HG02763 (cell line): ENCODE results near the gene OPCML.

Experiments used
- ATAC-seq: cut with Tn5 transposase; IDR thresholded peaks from one replicate; pipeline ENCODE4 v1.9.1; 2021; ENCODE audit warnings: mild to moderate bottlenecking, moderate library complexity; ENCODE audit not compliant: unreplicated experiment

The OPCML gene

DNA sequence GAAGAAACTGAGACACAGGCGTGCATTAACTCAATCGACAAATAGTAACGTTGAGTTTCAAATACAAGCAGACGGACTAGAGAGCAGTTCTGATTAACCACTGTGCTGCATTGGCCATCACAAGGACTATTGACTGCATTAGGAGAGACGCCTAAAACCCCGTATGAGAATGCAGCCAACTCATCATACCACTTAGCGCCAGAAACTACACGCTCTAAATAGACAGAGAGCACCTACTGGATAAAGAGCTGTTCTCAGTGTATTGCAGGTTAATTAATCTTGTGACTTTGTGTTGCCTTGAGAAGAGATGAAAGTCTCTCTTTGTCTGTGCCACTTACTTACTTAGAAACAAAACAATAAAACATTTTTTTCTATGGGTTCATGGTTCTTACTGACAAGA is 484.0 kb downstream of the OPCML start:
- no peak for ATAC-seq

DNA sequence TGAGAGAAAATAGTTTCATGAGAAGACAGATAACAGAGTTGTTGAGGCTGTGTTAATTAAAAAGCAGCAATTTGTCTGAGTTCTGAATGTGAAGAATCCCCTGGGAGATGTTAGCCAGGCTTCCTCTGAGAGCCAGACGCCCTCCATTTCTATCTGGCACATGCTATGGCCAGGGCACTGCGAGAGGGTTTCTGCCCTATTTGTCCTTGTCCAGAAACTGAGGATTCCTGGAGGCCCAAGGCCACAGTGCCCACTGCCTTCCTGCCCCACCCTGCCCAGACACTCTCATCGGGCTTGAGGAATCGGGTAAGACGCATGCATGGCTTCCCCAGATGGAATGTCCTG is 484.6 kb downstream of the OPCML start:
- no peak for ATAC-seq

DNA sequence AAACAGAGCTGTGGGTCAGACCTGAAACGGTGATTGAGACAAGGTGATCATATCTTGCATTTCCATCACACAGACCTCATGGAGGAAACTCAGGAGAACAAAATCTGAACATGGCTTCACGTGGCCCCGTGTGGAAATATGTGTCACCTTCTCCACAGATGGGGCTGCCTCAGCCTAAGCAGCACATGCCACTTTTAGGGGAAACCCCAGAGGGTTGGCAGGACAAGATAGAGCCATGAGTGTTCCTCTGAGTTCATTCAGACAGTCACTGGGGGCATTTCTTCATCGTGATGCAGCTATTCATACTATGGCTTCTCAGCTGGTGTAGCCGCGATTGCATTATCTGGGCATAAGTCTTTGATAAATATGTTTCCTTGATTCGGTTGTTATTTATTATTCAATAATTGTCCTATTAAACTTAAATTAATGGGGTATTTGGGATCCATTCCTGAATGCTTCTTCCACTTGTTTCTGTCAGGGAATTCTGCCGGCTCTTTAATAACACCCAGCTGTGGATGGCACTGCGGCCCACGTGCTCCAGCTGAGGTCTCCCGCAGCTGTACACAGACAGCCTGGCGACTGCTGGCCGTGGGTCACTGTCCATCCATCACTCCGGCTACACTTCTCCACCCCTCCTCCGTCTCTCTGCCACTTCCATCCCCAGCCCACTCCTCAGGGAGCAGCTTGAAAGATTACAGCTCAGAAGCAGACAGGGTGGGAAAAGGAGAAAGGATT is 485.1 kb downstream of the OPCML start:
- ATAC-seq: no peak

DNA sequence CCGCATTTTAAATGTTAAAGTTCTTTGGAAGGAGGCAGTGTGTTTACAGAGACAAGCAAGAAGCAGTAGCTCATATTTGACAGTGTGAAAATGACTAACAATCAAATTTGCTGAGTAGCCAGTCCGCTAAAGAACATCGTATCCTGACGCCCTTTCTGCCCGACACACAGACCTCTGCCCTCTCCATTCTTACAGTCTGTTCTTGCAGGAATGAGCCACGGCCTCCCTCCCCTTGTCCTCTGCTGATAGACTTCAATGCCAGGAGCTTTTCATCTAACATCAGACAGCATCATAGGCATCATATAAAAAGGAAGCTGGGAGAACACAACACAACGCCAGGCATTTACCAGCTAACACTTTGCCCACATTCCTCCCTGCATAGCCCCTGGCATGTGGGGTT is 486.0 kb downstream of the OPCML start:
- ATAC-seq: no peak

DNA sequence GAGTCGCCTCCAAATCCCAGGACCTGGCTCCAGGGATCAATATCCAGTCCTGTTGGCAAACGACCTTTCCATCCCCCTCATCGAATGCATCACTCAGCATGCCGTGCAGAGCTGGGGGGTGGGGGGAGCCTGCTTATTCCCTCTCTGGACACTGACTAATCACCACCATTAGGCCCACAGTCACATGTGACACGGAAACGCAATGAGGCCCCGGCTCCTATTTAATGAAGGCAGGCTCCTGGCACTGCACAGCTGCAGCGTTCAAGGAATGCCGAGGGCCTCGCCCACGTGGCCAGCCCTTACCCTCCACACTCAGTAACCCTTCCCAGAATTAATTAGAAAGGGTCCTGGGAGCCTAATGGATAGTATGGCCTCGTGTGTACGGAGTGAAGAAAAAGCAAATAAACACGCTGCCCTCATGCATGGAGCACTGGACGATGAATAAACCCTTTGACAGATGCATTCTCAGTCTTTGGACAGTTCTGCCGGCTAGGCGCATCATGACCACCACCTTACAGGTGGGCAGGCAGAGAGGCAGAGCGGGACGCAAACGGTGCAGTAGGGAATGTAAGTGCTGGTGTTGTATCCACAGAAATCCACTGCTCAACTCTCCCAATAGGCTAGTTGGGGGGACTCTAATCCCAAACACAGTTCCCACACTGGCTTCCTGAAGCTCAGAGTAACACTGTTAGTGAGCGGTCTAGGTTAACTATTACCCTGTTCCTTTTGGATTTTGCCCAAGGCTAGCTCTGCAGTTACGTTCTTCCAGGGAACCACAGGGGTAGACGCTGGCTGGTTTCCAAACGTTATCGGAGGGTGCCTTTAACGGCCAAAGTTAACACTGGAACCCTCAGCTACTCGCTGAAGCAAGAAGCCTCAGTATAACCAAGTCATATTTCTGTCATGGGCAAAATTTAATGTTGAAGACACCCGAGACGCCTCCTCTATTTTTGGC is 490.1 kb downstream of the OPCML start:
- no peak for ATAC-seq

DNA sequence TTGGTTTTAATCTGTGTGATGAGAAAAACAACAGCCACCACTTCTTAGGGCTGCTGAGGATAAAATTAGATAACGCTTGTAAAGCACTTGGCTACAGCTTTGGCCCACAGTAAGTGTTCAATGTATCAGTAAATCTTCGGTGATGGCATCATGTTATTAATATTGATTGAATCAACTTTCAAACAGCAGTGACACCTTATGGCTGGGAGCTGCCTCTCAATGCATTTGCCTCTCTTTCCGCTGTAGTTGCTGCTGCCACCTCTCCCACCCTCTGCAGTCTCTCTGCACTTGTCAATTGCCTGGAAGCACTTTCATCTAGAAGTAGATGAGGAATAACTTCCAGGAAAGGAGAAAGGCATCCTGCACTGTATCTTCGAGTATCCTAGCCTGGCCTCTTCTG is 491.1 kb downstream of the OPCML start:
- ATAC-seq: no peak

DNA sequence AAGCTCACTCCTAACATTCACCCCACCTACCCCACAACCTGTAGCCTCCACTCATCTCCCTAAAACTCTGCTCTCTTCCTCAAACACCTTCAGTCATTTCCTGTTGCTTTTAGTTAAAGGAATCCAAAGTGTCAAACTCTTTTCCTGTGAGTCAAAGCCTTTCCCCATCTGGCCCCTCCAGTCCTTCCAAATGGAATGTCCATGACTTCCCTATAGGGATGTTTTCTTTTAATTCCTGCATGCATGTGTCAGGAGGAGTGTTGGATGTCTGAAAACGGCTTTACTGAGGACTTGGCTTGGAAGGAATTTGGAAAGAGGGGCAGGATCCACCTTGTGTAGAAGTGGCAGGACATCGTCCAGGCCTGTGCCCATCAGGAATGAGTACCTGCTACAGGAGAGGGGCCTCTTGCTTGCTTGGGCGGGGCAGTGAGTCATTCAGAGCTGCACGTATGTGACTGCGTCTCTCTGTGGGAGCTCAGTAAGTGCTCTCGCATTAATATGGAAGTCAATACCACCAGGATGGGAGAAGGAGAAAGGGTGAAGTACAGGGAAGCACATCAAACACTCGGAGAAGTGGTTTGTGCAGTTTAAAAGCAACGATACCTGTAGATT is 491.9 kb downstream of the OPCML start:
- no peak for ATAC-seq

DNA sequence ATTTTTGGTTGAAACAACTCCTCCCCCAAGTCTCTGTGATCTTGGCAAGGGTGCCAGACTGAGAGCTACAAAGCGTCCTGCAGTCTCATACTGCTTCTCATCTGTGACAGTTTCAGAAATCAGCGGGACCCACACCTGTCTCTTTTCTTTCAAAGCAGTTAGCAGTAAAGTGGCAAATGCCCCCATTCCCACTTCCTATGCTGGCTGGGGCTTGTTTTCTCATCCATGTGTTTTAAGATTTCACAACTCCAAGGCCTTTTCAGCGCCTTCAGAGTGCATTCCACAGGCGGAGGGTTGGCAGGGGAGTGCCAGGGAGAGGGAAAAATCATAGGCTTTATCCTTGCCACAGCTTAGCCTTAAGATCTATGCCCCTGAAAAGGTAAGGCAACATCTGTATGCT is 493.5 kb downstream of the OPCML start:
- no peak for ATAC-seq

DNA sequence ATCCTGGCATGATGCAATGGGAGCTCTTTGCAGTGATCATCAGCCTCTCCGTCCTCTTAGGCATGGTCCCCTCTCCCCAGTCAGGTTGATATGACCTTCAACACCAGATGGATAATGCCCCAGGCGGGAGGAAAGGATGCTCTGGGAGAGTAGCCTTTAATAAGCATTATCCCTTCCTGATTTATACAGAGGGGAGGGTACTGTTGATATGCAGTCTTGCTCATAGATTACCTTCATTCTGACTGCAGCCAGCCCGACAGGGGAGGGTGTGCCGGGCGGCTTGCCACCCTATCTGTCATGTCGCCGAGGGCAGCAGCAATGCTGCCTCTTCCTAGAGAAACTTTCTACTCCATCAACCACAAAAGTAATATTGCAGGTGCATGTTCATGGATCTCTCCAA is 497.4 kb downstream of the OPCML start:
- no peak for ATAC-seq

DNA sequence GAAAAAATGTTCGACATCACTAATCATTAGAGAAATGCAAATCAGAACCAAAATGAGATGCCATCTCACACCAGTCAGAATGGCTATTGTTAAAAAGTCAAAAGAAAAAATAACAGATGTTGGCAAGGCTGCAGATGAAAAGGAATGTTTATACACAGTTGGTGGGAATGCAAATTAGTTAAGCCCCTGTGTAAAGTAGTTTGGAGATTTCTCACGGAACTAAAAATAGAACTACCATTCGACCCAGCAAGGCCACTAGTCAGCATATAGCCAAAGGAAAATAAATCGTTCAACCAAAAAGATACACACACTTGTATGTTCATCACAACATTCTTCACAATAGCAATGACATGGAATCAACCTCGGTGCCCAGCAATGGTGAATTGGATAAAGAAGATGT is 503.2 kb downstream of the OPCML start:
- ATAC-seq: no peak

DNA sequence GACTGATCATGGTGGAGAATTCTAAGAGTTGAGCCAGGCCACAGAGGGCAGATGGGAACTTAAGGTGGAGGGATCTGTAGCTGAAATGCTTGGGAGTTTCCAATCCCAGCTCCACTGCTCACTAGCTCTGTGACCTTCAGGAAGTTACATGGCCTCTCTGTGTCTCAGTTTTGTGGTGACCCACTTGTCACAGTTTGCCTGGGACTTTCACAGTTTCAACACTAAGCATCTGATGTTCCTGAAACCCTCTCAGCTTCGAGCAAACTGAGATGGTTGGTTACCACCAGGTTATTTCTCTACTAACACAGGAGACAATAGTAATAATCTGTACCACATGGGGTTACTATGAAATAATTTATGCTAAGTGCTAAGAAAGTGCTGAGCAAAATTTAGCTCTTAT is 505.3 kb downstream of the OPCML start:
- no peak for ATAC-seq

DNA sequence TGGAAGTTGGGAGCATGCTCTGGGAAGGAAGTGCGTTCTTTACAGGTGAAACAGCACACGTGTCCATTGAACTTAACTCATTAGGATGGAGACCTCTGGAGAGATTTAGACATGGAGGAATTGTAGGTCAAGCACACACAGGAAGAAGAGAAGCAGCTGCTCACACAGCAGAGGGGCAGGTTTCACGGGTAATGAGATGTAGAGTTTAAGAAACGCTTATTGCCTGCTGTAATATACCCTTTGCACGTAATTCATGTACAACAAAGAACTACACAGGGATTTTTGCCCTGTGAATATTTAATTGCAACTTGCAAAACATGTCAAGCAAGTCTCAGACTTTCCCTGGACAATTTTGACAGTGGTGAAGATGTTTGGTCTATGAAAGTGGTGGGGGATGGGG is 508.0 kb downstream of the OPCML start:
- ATAC-seq: no peak

DNA sequence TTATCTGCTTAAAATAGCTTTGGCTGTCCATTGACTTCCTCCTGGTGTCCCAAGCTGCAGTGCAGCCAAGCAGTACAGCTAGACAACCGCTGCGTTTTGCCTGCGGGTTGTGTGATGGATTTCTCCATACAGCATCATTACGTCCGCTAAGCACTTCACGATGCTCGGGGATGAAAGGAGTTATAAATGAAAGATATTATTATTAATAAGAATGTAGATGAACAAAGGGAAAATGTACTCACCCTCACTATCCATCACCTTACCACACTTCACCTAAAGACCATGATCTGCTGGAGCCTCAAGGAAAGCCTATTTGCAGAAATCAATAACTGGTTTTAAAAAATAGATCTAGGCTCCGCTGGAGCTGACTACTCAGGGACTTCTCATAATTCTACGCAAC is 509.1 kb downstream of the OPCML start:
- no peak for ATAC-seq

DNA sequence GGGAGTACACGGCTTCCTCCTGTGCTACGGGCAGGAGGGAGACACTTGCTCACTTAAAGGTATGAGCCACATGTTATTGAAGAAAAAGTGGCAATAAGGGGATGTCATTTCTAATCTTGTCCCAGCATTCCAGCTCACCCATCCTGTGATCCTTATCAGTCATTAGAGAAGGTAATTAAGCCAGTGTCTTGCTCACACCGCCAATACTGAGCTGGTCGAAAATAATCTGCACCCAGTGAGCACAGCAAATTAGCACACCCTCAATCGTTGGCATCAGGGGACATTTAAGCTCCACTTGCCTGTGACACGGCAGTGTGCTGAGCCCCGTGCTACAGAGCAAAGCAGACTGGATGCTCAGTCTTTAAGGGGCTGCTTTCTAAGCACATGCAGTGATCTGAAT is 510.7 kb downstream of the OPCML start:
- no peak for ATAC-seq

DNA sequence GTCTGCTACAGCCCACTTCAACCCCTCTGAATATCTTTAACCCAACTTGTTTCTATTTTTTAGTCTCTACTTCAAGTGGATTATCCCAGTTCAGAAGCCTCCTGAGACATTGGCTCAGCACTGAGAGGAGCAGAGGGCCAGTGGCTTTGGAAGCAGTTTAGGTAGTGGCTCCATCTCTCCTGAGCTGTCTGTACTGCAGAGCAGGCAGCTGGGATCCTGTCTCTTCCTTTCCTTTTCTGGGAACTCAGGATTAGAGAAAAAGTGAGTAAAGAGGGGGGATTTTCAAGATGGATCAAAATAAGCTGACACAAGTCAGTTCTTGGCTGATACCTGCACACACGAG is 512.0 kb downstream of the OPCML start:
- ATAC-seq: no peak

DNA sequence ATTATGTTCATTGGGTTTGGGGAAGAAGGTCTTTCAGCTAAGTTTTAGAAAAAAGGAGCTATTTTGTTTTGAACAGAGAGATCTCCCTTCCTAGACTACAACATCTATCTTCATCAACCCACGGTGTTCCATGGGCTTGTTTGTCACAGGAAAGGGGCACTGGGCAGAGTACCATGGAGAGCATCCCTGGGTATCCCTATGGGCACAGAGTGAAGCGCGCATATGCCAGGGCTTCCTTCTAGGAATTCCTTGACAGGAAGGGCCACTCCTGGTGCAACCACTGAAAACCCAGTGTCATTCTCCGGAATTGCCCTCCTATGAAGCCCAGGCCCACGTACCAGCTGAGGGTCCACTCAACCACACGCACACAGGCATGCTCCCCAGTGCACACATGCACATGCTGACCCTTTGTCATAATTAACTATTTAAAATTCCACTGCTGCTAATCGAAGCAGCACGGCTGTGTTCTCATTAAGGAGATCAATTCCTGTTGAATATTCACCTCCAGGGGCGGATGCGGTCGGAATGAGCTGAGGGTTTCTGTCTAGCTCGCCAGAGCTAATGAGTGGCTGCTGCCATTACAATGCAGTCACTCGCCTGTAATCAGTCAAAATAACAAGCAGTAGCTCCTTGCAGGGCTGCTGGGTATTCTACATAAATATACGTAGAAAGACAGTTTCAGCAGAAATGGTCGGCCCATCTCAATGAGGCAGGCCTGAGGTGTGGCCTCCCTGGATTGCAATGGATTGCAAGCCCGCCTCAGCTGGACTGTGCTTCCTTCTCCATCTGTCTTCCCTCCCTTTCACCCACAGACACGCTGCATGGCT is 512.5 kb downstream of the OPCML start:
- no peak for ATAC-seq

DNA sequence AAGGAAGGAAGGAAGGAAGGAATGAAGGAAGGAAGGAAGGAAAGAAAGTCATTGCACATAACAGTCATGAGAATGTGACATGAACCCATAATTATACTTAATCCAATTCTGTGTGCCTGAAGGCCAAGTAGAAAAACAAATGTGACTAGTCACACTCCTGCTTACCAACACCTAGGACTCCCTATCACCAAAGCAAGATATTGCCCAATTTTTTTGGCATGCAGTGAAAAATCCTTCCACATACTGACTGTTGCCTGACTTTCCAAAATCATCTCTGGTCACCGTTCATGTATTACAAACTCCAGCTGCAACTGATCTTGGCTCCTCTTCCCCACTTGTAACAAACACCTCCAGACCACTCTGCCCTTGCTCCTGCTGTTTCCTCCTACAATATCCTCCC is 516.8 kb downstream of the OPCML start:
- no peak for ATAC-seq

DNA sequence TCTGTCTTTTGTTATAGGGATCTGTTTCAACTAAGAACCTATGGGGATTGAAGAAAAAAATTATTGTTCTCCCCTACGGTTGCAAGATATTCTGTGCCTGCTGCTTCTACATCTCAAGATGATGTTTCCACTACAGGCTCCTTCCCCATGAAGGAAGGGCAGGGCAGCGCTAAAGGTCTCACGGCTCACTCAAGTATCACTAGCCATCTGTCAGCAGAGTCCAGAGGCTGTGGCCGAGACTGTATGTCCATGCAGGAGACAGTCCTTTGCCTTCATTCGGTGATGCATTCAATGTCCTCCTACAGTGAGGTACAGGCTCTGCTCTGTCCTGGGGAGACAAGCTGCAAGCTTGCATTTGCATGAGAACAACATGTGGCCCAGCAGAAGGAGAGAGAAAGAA is 518.0 kb downstream of the OPCML start:
- no peak for ATAC-seq

DNA sequence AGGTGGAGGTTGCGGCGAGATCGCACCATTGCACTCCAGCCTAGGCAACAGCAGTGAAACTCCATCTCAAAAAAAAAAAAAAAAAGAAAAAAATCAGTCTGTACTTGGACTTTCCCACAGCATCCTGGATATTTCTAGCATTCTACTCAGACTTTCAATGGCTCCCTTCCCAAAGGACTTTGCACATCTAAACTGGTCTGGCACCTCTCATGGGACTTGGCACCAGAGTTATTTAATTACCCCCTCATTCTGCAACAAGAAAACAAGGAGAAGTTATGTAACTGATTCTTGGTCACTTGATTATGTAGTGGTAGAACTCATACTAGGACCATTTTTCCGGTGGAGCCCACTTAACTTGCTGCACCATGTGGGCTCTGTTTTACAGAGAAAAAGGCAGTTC is 519.5 kb downstream of the OPCML start:
- ATAC-seq: no peak

DNA sequence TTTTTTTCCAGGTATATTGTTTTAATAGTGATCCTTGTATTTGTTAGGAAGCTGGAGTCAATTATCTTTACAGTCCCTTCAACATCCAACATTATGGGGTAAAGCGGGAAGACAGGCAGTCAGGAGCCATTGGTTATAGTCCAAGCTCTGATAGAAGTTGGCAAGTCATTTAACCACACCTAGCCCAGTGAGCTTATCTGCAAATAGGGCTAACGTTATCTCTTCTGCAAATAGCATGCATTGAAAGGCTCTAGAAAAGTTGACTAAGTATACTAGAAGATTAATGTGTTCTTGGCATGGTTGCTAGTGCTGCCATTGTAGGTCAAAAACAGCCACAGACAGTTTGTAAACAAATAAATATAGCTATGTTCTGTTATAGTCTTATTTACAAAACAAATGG is 520.7 kb downstream of the OPCML start:
- ATAC-seq: no peak

DNA sequence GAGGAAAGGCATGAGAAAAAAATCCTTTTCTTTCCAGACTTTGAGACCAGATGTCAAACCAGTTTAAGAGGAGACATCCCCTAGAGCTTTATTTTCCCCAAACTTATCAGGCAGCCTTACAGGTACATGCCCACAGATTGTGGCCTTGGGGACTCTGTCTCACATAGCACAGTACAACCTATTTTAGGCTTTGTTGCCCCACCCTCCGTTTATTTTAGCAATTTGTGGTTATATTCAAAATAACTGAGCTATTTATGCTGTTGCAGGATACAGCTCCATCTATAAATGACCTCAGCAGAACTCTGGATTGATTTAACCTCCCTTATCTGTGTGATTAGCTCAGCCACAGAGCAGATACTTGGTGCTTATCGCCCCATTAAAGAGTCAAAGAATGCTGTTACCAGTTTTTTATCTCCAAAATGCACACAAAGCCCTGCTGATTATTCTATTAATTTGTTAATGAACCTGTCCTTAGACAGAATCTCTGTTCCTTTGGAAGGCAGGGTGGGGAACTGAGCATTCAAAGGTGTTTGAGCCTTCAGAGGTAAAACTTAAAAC is 525.2 kb downstream of the OPCML start:
- ATAC-seq: no peak
